HFF-Myc (cell line): ENCODE data around the gene MAMLD1.

Experiments used
- DNase-seq: peaks from one replicate; pipeline ENCODE4 v3.0.0-alpha.2; 2011; ENCODE audit warnings: low read depth; ENCODE audit errors: extremely low read depth
- H3K4me3 ChIP-seq: replicated peaks from 2 replicates; pipeline ENCODE4 v1.5.1; 2011; ENCODE audit warnings: low read depth, mild to moderate bottlenecking, control low read depth, low read length
- TF ChIP-seq, protein P1 (sequence below): IDR thresholded peaks from 2 replicates; pipeline ENCODE4 v1.5.1; 2012; ENCODE audit warnings: mild to moderate bottlenecking, low read depth, low read length, control low read depth; ENCODE audit errors: missing control alignments

MAMLD1 gene

DNA sequence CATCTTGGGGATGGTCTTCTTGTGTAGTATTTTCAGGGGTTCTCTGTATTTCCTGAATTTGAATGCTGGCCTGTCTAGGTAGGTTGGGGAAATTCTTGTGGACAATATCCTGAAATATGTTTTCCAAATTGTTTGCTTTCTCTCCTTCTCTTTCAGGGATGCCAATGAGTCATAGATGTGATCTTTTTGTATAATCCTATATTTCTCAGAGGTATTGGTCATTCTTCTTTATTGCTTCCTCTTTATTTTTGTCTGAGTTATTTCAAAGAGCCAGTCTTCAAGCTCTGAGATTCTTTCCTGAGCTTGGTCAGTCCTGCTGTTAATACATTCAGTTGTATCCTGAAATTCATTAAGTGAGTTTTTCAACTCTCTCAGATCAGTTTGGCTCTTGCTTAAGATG is 73.1 kb downstream of the MAMLD1 start:
- TF ChIP-seq, protein P1, sequence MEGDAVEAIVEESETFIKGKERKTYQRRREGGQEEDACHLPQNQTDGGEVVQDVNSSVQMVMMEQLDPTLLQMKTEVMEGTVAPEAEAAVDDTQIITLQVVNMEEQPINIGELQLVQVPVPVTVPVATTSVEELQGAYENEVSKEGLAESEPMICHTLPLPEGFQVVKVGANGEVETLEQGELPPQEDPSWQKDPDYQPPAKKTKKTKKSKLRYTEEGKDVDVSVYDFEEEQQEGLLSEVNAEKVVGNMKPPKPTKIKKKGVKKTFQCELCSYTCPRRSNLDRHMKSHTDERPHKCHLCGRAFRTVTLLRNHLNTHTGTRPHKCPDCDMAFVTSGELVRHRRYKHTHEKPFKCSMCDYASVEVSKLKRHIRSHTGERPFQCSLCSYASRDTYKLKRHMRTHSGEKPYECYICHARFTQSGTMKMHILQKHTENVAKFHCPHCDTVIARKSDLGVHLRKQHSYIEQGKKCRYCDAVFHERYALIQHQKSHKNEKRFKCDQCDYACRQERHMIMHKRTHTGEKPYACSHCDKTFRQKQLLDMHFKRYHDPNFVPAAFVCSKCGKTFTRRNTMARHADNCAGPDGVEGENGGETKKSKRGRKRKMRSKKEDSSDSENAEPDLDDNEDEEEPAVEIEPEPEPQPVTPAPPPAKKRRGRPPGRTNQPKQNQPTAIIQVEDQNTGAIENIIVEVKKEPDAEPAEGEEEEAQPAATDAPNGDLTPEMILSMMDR = no peak
- DNase-seq = no peak
- no peak overlapping the region for H3K4me3 ChIP-seq

DNA sequence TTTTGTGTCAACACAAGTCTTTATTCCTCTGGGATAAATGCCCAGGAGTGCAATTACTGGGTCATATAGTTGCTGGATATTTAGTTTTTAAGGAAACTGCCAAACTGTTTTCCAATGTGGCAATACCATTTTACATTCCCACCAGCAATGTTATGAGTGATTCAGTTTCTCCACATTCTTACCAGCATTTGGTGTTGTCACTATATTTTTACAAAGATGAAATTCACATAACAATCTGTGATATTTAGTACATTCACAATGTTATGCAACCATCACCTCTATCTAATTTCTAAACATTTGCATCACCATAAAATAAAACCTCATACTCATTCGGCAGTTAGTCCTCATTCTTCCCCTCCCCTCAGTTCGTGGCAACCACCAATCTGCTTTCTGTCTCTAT is 75.0 kb downstream of the MAMLD1 start:
- TF ChIP-seq, protein P1 = no peak
- no peak for DNase-seq
- no peak overlapping the region for H3K4me3 ChIP-seq

DNA sequence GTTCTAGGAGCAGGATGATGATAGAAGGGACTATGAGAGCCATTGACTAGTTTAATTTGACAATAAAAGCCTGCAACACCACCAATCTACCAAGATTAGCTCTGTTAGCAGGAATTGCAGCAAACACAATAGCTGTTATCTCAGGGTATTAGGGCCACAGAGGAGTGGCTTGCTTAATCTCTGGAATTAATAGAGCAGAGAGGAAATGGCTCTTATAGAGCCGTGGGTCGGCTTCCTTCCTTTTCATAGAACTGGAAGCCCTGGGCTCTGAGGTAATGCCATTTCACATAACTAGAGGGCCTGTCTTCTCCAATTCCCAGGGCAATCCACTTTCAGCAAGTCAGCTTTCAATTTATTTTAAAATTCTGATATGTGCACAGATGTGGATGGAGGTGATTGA is 83.0 kb downstream of the MAMLD1 start:
- DNase-seq = no peak
- TF ChIP-seq, protein P1 = no peak
- no peak overlapping the region for H3K4me3 ChIP-seq

DNA sequence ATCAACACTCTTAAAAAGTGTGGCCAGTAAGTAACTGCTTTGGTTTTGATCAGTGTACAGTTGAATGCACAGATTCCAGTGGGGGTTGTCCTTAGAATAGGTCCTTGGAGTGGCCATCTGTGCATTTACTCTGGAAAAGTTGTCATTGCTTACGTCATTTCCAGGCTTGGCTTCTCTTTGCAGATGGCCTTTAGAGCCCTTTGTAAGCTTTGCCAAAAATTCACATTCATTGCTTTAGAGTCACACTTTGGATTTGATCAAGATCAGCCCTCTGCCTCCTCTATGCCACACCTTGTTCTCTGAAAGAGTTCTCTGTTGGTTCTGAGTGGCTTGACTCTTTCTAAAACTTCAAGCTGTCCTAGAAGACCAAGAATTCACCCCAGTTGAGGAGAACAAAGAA is 83.9 kb downstream of the MAMLD1 start:
- no peak overlapping the region for H3K4me3 ChIP-seq
- TF ChIP-seq, protein P1 = no peak

DNA sequence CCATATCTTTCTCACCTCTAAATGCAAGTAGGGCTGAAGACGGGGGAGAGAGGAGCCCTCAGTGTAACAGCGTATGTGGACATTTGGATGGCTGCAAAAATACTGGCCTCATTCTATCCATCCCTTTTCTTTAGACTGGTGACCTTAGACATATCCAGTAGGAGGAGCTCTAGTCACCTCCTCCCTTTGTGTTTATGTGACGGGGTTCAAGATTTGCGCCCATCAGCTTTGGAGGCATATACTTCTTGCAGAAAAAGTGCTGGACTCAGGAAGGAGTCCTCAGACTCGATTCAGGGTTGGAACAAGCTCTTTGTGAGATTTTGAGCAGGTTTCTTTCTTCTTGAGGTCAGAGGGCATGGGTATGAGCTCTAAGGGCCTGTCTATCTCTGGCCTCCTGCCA is 86.2 kb downstream of the MAMLD1 start:
- no peak overlapping the region for H3K4me3 ChIP-seq
- TF ChIP-seq, protein P1 = no peak
- no peak for DNase-seq

More for the DNA sequence above, 83.9 kb downstream of the MAMLD1 start:
- DNase-seq = no peak

DNA sequence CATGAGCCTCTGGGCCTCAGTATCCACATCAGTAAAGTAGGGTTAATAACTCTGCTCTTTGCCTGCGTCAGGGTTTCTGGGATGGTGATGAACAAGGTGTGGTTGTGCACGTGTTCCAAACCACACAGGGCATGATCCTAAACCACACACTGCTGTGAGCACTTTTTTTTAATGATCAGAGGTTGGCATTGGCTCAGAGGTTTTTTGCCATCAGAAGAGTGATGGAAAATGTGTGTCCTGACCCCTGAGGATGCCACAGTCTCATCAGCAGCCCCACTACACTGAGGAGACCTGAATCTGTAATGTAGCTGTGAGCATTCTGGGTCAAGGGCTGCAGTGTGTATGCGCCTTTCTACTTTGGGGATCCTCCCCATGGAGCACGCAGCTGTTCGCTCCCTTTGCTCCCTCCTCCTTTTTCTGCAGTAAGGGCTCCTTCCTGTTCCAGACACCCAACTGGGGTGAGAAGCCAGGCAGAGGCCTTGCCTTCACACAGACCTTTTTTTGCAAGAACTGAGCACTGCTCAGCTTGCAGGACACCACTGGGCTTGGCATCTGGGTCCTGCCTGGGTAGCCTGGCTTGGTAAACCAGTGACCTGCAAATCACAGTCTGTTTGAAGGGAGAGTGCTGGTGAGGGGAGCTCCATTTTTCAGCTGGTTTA is 87.5 kb downstream of the MAMLD1 start:
- TF ChIP-seq, protein P1 = no peak

DNA sequence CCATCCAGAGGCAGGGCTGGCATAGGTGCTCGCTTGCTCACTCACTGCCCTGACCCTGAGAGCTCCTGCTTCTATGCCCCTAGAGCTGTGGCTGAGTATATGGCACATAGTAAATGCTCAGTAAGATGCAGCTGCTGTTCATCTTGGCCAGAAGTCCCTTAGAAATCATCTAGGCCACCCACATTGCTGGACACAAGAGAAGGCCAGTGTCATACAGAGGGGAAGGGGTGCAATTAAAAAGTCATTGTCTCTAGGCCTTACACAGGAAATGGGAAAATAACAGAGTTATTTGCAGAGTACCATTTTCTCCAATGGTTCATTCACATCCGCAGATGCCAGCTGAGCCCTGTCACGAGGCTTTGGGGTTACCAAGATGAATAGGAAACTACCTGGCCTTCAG is 88.8 kb downstream of the MAMLD1 start:
- no peak overlapping the region for H3K4me3 ChIP-seq
- TF ChIP-seq, protein P1 = no peak
- no peak for DNase-seq

More for the DNA sequence above, 87.5 kb downstream of the MAMLD1 start:
- DNase-seq = no peak
- H3K4me3 ChIP-seq = no peak overlapping the region
